Stimulated activated CD8-positive, alpha-beta memory T cell treated with anti-CD3 and anti-CD28 coated beads, Interleukin-12 subunit alpha, Interleukin-12 subunit beta, amount 100 ng/mL, for 1 hour (primary cell): Measurements from ENCODE around the gene KIF13A.
"Not testable (repeated sequence)": the region's sequence is repeated elsewhere in the genome, so short reads cannot be mapped to it uniquely, and the experiment has no call there.

Experiments used
- DNase-seq: peaks from one replicate; pipeline ENCODE4 v3.0.0-alpha.2; 2020; ENCODE audit warnings: low read depth

The KIF13A gene

GRCh38 chr6:17899491-17899890 lies 87.9 kb downstream of the KIF13A start:
- no peak for DNase-seq

GRCh38 chr6:17897681-17898080 lies 89.8 kb downstream of the KIF13A start:
- no peak for DNase-seq

- DNase-seq = no peak
Measured at GRCh38 chr6:17894905-17895304, 92.5 kb downstream of the KIF13A start.

GRCh38 chr6:17894191-17894590 lies 93.2 kb downstream of the KIF13A start:
- DNase-seq = no peak

GRCh38 chr6:17892097-17892686 lies 95.2 kb downstream of the KIF13A start:
- no peak for DNase-seq

GRCh38 chr6:17890309-17890708 lies 97.1 kb downstream of the KIF13A start:
- no peak for DNase-seq

- not testable (repeated sequence) for DNase-seq
Measured at GRCh38 chr6:17889777-17890176, 97.7 kb downstream of the KIF13A start.

GRCh38 chr6:17886891-17887290 lies 100.5 kb downstream of the KIF13A start:
- no peak for DNase-seq

GRCh38 chr6:17885889-17886576 lies 101.4 kb downstream of the KIF13A start:
- no peak for DNase-seq

GRCh38 chr6:17884498-17885478 lies 102.6 kb downstream of the KIF13A start:
- DNase-seq = no peak

- DNase-seq = no peak
Measured at GRCh38 chr6:17883665-17884497, 103.6 kb downstream of the KIF13A start.

GRCh38 chr6:17881085-17881858 lies 106.2 kb downstream of the KIF13A start:
- DNase-seq = no peak

- DNase-seq = no peak
Measured at GRCh38 chr6:17879184-17879583, 108.3 kb downstream of the KIF13A start.

- no peak for DNase-seq
Measured at GRCh38 chr6:17878734-17879133, 108.7 kb downstream of the KIF13A start.

- no peak for DNase-seq
Measured at GRCh38 chr6:17877895-17878440, 109.5 kb downstream of the KIF13A start.

GRCh38 chr6:17877196-17877894 lies 110.1 kb downstream of the KIF13A start:
- DNase-seq = no peak

- no peak for DNase-seq
Measured at GRCh38 chr6:17874753-17875152, 112.7 kb downstream of the KIF13A start.

- DNase-seq = no peak
Measured at GRCh38 chr6:17872908-17873307, 114.5 kb downstream of the KIF13A start.

GRCh38 chr6:17871836-17872235 lies 115.6 kb downstream of the KIF13A start:
- DNase-seq = no peak

GRCh38 chr6:17871189-17871519 lies 116.3 kb downstream of the KIF13A start:
- DNase-seq = no peak
